ENCODE results near the gene TLN1.

TLN1 gene

DNA sequence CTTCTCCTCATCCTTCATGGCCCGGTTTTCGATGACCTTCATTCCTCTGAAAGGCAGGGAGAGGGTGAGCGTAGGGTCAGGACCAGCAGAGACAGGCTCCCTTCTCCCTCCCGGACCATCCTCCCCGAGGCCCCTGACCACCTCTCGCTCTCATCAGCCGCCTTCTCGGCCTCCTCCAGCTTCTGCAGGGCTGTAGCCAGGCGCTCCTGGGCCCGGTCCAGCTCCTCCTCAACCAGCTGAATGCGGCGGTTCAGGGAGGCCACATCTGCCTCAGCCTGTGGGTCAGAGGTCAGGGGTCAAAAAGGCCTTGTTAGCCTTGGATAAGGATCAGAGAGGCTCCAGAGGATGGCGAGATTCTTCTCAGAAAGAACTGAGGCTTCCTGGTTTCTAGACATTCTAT lies 46.5 kb downstream of the TLN1 start:
- H3K4me3 ChIP-seq (replicated peaks; ENCODE audit: low read depth, low read length), result no peak overlapping the region
- DNase-seq (ENCODE audit: extremely low read depth, low read depth), result no peak
- TF ChIP-seq, protein P1, sequence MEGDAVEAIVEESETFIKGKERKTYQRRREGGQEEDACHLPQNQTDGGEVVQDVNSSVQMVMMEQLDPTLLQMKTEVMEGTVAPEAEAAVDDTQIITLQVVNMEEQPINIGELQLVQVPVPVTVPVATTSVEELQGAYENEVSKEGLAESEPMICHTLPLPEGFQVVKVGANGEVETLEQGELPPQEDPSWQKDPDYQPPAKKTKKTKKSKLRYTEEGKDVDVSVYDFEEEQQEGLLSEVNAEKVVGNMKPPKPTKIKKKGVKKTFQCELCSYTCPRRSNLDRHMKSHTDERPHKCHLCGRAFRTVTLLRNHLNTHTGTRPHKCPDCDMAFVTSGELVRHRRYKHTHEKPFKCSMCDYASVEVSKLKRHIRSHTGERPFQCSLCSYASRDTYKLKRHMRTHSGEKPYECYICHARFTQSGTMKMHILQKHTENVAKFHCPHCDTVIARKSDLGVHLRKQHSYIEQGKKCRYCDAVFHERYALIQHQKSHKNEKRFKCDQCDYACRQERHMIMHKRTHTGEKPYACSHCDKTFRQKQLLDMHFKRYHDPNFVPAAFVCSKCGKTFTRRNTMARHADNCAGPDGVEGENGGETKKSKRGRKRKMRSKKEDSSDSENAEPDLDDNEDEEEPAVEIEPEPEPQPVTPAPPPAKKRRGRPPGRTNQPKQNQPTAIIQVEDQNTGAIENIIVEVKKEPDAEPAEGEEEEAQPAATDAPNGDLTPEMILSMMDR (IDR thresholded peaks at IDR 0.05; ENCODE audit: low read depth, low read length, missing control alignments), result no peak

DNA sequence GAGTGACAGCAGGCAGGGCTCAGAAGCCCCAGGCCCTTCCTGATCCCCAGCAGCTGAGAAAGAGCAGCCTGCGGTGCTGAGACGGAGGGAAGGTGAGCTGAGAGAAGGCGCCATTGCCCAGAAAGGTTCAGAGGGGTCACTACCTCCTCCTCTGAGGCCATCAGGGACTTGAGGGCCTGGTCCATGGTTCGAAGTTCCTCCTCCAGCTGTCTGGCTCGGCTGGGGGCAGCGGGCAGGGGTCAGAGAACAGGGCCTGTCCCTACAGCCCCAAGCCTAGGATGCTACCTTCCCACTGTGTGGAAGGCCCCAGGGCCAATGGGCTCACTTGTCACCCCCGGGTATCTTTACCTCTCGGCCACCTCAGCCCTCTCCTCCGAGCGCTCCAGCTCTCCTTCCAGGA lies 47.1 kb downstream of the TLN1 start:
- no peak for DNase-seq (ENCODE audit: extremely low read depth, low read depth)
- TF ChIP-seq, protein P1 (IDR thresholded peaks at IDR 0.05; ENCODE audit: low read depth, low read length, missing control alignments), result no peak
- no peak overlapping the region for H3K4me3 ChIP-seq (replicated peaks; ENCODE audit: low read depth, low read length)

DNA sequence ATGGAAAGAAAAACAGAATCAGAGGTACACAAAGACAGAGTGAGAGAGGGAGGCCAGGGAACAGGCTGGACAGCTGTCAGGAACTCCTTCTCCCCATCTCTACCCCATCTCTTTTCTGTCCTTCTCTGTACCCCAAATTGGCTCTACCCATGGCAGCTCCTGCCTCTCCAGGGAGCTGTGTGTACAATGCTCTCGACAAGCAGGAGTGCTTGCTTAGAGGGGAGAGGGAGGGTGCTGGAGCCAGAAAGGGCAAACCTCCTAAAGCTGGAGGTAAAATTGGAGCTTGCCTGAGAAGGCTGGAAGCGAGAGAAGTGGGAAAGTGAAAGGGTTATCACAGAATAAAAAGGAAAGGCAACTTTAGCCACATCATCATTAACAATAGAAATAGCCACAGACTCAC lies 48.7 kb downstream of the TLN1 start:
- H3K4me3 ChIP-seq (replicated peaks; ENCODE audit: low read depth, low read length), result no peak overlapping the region
- TF ChIP-seq, protein P1 (IDR thresholded peaks at IDR 0.05; ENCODE audit: low read depth, low read length, missing control alignments), result no peak
- no peak for DNase-seq (ENCODE audit: extremely low read depth, low read depth)

DNA sequence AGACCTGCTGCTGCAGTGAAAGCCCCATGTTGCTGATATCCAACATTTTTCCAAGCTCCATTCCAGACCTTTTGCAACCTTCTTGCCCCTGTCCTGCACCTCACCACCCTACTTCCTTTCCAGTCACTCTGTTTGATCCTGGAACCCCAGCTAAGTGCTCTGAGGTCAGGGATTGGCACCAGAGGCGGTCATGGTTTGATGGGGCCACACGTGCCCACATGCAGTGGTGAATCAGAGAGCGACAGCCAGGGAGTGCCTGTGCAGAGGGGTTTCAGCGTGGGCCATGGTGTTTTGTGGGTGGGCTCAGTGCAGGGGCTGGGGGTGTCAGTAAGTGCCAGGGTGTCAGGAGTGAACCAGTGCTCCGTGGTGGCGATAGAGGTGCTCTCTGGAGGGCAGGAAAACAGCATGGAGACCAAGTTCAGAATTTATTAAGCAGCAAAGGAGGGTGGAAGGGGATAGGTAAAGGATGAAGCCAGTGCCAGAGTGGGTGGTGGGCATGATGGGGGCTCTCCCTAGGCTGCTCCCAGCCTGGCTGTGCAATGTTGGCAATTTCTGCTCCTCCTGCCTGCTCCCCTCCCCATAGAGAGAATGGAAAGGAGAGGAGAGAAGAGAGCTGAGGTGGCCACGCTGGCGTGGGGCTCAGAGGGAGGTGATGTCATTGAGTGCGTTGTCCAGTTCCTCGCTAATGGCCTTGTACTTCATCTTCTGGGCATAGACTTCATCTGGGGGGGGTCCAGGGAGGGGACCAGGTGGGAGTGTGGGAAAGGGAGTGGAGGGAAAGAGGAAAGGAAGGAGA lies 49.3 kb downstream of the TLN1 start:
- no peak overlapping the region for H3K4me3 ChIP-seq (replicated peaks; ENCODE audit: low read depth, low read length)
- no peak for DNase-seq (ENCODE audit: extremely low read depth, low read depth)
- TF ChIP-seq, protein P1 (IDR thresholded peaks at IDR 0.05; ENCODE audit: low read depth, low read length, missing control alignments), result no peak

DNA sequence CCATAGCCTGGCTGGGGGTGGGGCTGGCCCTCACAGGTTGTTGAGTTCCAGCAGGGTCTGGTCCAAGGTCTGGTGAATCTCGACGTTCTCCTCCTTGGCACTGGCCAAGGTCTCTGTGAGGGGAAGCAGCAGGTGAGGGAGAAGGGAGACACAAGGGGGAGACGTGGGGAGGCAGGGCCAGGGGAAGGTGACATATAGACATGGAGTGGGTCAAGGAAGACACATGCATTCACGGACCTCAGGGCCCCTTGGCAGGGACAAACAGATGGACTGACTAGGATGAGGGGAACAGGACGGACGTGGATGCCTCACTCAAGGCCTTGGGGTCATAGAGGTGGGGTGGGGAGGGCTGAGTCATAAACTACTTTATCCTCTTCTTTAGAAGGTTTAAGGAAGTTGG lies 49.9 kb downstream of the TLN1 start:
- DNase-seq (ENCODE audit: extremely low read depth, low read depth), result no peak
- TF ChIP-seq, protein P1 (IDR thresholded peaks at IDR 0.05; ENCODE audit: low read depth, low read length, missing control alignments), result no peak
- no peak overlapping the region for H3K4me3 ChIP-seq (replicated peaks; ENCODE audit: low read depth, low read length)

DNA sequence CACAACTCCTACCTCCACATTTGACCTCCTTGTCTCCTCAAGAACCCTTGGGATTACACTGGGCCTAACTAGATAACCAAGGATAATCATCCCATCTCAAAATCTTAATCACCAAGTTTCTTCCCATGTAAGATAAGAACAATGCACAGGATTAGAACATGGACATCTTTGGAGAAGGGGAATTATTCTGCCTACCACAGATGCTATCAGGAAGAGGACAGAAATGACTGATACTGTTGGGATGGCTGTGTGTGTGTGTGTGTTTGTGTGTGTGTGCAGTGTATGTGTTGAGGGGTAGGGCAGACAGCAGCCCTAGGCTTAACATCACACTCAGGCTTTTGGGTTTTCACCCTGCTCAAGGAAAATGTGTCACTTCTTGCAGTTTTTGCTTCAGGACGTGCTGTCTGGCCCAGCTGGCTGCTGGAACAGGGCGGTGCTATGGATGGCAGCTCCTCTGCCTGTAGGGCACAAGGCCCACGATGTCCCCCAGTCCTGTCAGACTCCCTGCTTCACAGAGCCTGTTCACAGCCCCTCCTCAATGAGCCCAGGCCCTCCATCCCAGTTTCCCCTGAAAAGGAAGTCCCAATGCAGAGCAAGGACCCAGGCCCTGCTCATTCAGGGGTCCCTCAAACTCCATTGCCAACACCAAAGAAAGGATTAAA lies 50.5 kb downstream of the TLN1 start:
- no peak for DNase-seq (ENCODE audit: extremely low read depth, low read depth)
- H3K4me3 ChIP-seq (replicated peaks; ENCODE audit: low read depth, low read length), result no peak overlapping the region
- TF ChIP-seq, protein P1 (IDR thresholded peaks at IDR 0.05; ENCODE audit: low read depth, low read length, missing control alignments), result no peak
